ENCODE results near the gene IL10RB. TPM values are rescaled to one million over a fixed set of nuclear protein-coding genes. Genes with fewer than 3 reads are reported as not detected.

The IL10RB gene
- total RNA-seq, 3 donors from 2014 or later = 31.0 to 39.5 (median 31.8) TPM

DNA sequence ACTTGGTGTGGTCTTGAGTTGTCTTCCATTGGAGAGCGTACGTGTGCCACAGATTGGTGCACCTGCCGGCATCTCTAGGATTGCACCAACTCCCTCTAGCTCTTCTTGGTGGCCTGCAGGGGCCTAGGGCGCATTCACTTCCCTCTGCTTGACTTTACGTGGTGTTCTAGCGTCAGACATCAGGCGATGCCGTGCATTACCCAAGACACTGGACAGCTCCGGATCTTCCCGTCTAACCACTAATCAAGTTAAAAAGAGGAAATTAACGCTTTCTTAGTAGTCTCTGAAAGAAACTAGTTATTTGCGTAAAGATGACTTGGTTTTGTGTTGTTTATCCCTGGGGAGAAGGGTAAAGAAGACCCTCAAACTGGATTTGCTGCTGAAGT lies 510 bp upstream of the IL10RB start:
- Histone ChIP-seq H3K27me3 (no peaks in the 10 kb centered on the region), H3K36me3 (no peaks in the 10 kb centered on the region), H3K4me1 (no peaks in the 10 kb centered on the region), H3K9me3 (no peaks in the 10 kb centered on the region), H3K4me3 (peak overlapping the region; percentile 74 to 98 (median 85)), H3K27ac (peak overlapping the region; percentile 88 to 95)
- TF ChIP-seq POLR2A (IDR thresholded peaks at IDR 0.05) (no peak), POLR2AphosphoS5 (IDR thresholded peaks at IDR 0.05) (no peak)
- TF ChIP-seq, protein P1, sequence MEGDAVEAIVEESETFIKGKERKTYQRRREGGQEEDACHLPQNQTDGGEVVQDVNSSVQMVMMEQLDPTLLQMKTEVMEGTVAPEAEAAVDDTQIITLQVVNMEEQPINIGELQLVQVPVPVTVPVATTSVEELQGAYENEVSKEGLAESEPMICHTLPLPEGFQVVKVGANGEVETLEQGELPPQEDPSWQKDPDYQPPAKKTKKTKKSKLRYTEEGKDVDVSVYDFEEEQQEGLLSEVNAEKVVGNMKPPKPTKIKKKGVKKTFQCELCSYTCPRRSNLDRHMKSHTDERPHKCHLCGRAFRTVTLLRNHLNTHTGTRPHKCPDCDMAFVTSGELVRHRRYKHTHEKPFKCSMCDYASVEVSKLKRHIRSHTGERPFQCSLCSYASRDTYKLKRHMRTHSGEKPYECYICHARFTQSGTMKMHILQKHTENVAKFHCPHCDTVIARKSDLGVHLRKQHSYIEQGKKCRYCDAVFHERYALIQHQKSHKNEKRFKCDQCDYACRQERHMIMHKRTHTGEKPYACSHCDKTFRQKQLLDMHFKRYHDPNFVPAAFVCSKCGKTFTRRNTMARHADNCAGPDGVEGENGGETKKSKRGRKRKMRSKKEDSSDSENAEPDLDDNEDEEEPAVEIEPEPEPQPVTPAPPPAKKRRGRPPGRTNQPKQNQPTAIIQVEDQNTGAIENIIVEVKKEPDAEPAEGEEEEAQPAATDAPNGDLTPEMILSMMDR (IDR thresholded peaks at IDR 0.05) = no peak
- peak in 1 of 2 donors; percentile 51 for DNase-seq (ENCODE audit: low spot score in 2 of 2)
- intact Hi-C loops (cut with DNase I; ENCODE audit: low total_unique reads) = no loop called here

DNA sequence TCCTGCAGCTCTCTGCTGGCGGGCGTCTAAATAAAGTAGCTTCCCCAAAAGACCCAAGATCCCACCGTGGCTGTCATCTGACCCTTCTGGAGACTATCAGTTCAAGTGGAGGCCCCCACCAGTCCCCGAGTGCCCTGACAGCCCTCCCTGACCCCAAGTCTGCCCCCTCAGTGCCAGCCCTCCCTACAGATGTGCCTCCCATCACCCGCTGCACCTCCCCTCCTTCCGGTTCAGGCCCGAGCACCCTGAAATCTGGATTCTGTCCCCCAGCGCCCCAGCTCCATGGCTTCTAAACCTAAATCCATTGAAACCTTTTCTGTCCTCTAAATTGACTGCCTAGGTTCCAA lies 595 bp downstream of the IL10RB start:
- Histone ChIP-seq H3K4me3 (peak overlapping the region; percentile 74 to 98 (median 85)), H3K27ac (peak overlapping the region; percentile 88 to 95), H3K4me1 (no peaks in the 10 kb centered on the region), H3K27me3 (no peaks in the 10 kb centered on the region), H3K9me3 (no peaks in the 10 kb centered on the region), H3K36me3 (no peaks in the 10 kb centered on the region)
- DNase-seq (ENCODE audit: low spot score in 2 of 2) = no peak
- intact Hi-C loops (cut with DNase I; ENCODE audit: low total_unique reads) = no loop called here
- TF ChIP-seq, protein P1 (IDR thresholded peaks at IDR 0.05) = no peak
- TF ChIP-seq POLR2A (IDR thresholded peaks at IDR 0.05) (no peak), POLR2AphosphoS5 (IDR thresholded peaks at IDR 0.05) (no peak)

DNA sequence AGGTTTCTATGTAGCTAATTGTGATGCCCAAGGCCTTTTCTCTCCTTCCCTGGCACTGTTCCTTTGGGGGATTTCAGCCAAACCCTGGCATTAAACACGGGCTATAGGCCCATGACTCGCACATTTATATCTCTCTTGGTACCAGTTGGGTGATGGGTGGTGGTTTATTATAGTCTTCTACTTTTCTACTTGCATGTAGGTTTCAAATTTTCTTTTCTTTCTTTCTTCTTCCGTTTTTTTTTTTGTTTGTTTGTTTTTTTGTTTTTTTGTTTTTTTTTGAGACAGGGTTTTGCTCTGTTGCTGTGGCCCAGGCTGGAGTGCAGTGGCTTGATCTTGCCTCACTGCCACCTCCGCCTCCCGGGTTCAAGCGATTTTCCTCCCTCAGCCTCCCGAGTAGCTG lies 1.1 kb downstream of the IL10RB start:
- no peaks in the 10 kb centered on the region for H3K36me3 ChIP-seq
- no peaks in the 10 kb centered on the region for H3K27me3 ChIP-seq
- H3K4me1 ChIP-seq = no peaks in the 10 kb centered on the region
- H3K4me3 ChIP-seq = peak overlapping the region; percentile 74 to 98 (median 85)
- DNase-seq (ENCODE audit: low spot score in 2 of 2) = no peak
- intact Hi-C loops (cut with DNase I; ENCODE audit: low total_unique reads) = no loop called here
- H3K27ac ChIP-seq = peak overlapping the region; percentile 88 to 95
- TF ChIP-seq POLR2AphosphoS5 (IDR thresholded peaks at IDR 0.05) (no peak), POLR2A (IDR thresholded peaks at IDR 0.05) (no peak)
- TF ChIP-seq, protein P1 (IDR thresholded peaks at IDR 0.05) = no peak
- H3K9me3 ChIP-seq = no peaks in the 10 kb centered on the region

DNA sequence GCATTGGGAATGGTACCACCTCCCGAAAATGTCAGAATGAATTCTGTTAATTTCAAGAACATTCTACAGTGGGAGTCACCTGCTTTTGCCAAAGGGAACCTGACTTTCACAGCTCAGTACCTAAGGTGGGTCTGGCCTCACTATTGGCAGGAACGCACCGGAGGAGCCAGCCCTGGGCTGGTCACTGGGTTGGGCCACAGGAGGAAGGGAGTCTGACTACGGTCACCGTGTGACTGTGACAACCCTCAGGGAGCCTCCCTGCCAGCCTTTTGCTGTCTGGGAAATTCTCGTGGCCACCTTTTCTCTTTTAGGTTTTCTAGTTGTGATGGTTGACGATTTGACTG lies 2.2 kb downstream of the IL10RB start:
- Histone ChIP-seq H3K4me3 (no peak overlapping the region), H3K9me3 (no peaks in the 10 kb centered on the region), H3K4me1 (no peaks in the 10 kb centered on the region), H3K36me3 (no peaks in the 10 kb centered on the region), H3K27ac (peak overlapping the region; percentile 6 to 57), H3K27me3 (no peaks in the 10 kb centered on the region)
- TF ChIP-seq, protein P1 (IDR thresholded peaks at IDR 0.05) = no peak
- TF ChIP-seq POLR2AphosphoS5 (IDR thresholded peaks at IDR 0.05) = no peak
- intact Hi-C loops (cut with DNase I; ENCODE audit: low total_unique reads) = no loop called here
- DNase-seq (ENCODE audit: low spot score in 2 of 2) = no peak

DNA sequence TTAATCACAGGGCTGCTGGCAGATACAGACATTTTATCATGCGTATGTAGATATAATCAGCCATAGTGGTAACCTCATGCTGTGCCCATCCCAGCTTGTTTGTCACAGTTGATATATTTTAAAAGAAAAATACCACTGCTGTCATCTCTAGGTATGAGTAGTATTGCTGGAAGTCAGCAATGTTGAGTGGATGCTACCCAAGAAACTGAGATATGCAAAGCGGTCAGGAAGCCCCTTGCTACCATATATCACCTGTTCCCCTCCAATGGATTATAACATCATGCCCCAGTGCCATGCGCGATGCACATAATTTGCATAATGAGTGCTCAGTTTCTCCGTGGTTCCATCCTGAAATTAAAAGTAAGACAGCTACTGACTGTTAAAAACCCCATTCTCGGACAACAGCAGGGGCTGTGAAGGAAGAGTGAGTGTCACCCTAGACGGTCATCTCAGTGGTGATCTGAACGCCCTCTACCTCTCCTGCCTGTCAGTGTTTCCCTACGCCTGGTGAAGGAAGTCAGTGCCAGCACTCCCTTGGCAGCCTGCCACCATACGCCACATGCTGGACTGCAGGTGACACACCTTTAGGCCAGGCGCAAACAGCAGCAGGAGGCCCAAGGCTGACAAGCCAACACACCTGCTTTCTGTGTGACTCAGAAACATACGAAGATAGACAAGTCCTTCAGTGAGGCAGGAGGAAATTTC lies 2.7 kb downstream of the IL10RB start:
- no peaks in the 10 kb centered on the region for H3K36me3 ChIP-seq

More for the DNA sequence above, 2.7 kb downstream of the IL10RB start:
- H3K27ac ChIP-seq = peak overlapping the region; percentile 6 to 57
- no peaks in the 10 kb centered on the region for H3K9me3 ChIP-seq
- no peaks in the 10 kb centered on the region for H3K27me3 ChIP-seq
- intact Hi-C loops (cut with DNase I; ENCODE audit: low total_unique reads) = no loop called here
- peak; percentile 88 to 96 for DNase-seq (ENCODE audit: low spot score in 2 of 2)
- TF ChIP-seq POLR2AphosphoS5 (IDR thresholded peaks at IDR 0.05) (peak in 2 of 3 donors; percentile 46 to 60), POLR2A (IDR thresholded peaks at IDR 0.05) (no peak)
- TF ChIP-seq, protein P1 (IDR thresholded peaks at IDR 0.05) = no peak
- H3K4me3 ChIP-seq = no peak overlapping the region
- no peaks in the 10 kb centered on the region for H3K4me1 ChIP-seq

Measured in breast epithelium (tissue), 4 donors.